ENCODE measurements around the gene FBXL3. TPM values are rescaled to one million over a fixed set of nuclear protein-coding genes. Genes with fewer than 3 reads are reported as not detected.

The FBXL3 gene
- total RNA-seq, 1 experiment from 2014 or later, result 39.1 TPM

GRCh38 chr13:77028202-77028601 is 1.2 kb upstream of the FBXL3 start:
- peak overlapping the region; percentile 92; the same call in 1 of the 2 replicates for H3K4me3 ChIP-seq (ENCODE audit: low read length)
- CTCF ChIA-PET, result no interaction called here
- H3F3A ChIP-seq (ENCODE audit: low read length, unreplicated experiment), result no peaks in the 10 kb centered on the region
- no peaks in the 10 kb centered on the region for H3K9me3 ChIP-seq (ENCODE audit: low read length)
- POLR2A ChIA-PET (ENCODE audit: unreplicated experiment), result no interaction called here
- ATAC-seq (no peak), DNase-seq (no peak)
- H4K20me1 ChIP-seq (ENCODE audit: low read length), result peaks cover 28% of the 10 kb centered on the region
- H3K9me2 ChIP-seq (replicated peaks; ENCODE audit: low read length), result no peaks in the 10 kb centered on the region
- no peak overlapping the region for H3K9ac ChIP-seq (ENCODE audit: low read length)
- H3K4me2 ChIP-seq (ENCODE audit: low read length), result peak overlapping the region; percentile 80
- intact Hi-C loops (cut with micrococcal nuclease), result no loop called here
- peaks cover 35% of the 10 kb centered on the region for H3K4me1 ChIP-seq (ENCODE audit: insufficient read depth, low read length)
- H3K79me2 ChIP-seq (ENCODE audit: low read length), result peaks cover 32% of the 10 kb centered on the region
- H3K27me3 ChIP-seq (ENCODE audit: low read length), result no peaks in the 10 kb centered on the region
- no TSS peak for BruUV-seq (replicated peaks)
- H3K27ac ChIP-seq (ENCODE audit: low read length), result no peak overlapping the region
- peak overlapping the region; percentile 78; the same call in 1 of the 2 replicates for H2AFZ ChIP-seq (ENCODE audit: low read length)
- TF ChIP-seq, protein P1, sequence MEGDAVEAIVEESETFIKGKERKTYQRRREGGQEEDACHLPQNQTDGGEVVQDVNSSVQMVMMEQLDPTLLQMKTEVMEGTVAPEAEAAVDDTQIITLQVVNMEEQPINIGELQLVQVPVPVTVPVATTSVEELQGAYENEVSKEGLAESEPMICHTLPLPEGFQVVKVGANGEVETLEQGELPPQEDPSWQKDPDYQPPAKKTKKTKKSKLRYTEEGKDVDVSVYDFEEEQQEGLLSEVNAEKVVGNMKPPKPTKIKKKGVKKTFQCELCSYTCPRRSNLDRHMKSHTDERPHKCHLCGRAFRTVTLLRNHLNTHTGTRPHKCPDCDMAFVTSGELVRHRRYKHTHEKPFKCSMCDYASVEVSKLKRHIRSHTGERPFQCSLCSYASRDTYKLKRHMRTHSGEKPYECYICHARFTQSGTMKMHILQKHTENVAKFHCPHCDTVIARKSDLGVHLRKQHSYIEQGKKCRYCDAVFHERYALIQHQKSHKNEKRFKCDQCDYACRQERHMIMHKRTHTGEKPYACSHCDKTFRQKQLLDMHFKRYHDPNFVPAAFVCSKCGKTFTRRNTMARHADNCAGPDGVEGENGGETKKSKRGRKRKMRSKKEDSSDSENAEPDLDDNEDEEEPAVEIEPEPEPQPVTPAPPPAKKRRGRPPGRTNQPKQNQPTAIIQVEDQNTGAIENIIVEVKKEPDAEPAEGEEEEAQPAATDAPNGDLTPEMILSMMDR (conservative IDR thresholded peaks at IDR 0.05; ENCODE audit: low read depth, low read length), result no peak
- TF ChIP-seq EZH2phosphoT487 (IDR thresholded peaks at IDR 0.05; ENCODE audit: borderline replicate concordance, low read length) (no peak), EZH2 (IDR thresholded peaks at IDR 0.05; ENCODE audit: low read length, unreplicated experiment) (no peak)
- 0 out of 2 replicates have a peak, but pooled peaks cover 2% of the 10 kb centered on the region for H3K36me3 ChIP-seq (ENCODE audit: low read depth, low read length)

DNA sequence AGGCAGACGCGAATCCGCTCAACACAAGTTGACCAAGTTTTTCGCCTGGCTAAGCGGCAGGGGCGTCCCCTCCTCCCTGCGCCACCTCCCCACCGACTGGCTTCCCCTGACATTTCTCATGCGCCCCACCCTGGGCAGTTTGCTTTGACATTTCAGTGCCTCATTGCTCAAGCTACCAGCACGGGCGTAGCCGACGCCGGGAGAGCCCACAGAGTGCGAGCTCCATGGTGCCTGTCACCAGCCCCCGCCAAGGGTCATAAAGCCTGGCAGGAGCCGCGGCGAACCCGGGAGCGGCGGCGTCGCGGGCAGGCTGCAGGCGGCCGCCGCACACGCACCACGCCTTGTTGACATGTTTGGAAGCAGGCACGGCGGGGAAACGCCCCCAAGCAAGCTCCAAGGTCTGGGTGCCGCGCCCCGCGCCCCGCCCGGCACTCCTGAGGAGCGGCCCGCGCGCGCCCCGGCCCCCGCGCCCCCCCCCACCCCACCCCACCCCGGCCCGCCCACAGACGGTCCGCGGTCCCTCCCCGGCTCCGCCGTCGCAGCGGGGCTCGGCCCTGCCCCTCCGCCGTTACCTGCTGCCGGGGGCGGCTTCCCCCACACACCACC is 601 bp downstream of the FBXL3 start:
- DNase-seq (peak; percentile 61), ATAC-seq (peak; percentile 74)
- ChIA-PET POLR2A (ENCODE audit: unreplicated experiment) (interaction anchor here (0.6 kb wide), 1 partner anchor 51 kb away, joined by 4 read pairs; no protein-coding TSS in a partner anchor), CTCF (interaction anchor here (0.6 kb wide), 1 partner anchor 24 kb away, joined by 3 read pairs; no protein-coding TSS in a partner anchor)
- no peaks in the 10 kb centered on the region for H3K9me2 ChIP-seq (replicated peaks; ENCODE audit: low read length)
- peaks cover 51% of the 10 kb centered on the region for H3K79me2 ChIP-seq (ENCODE audit: low read length)
- peak overlapping the region; percentile 96 for H3K4me3 ChIP-seq (ENCODE audit: low read length)
- H3K27me3 ChIP-seq (ENCODE audit: low read length), result no peaks in the 10 kb centered on the region
- intact Hi-C loops (cut with micrococcal nuclease), result no loop called here
- TF ChIP-seq, protein P1 (conservative IDR thresholded peaks at IDR 0.05; ENCODE audit: low read depth, low read length), result no peak
- TF ChIP-seq EZH2phosphoT487 (IDR thresholded peaks at IDR 0.05; ENCODE audit: borderline replicate concordance, low read length) (no peak), EZH2 (IDR thresholded peaks at IDR 0.05; ENCODE audit: low read length, unreplicated experiment) (no peak)
- 0 out of 2 replicates have a peak, but pooled peaks cover 2% of the 10 kb centered on the region for H3K36me3 ChIP-seq (ENCODE audit: low read depth, low read length)
- no peaks in the 10 kb centered on the region for H3F3A ChIP-seq (ENCODE audit: low read length, unreplicated experiment)
- no peaks in the 10 kb centered on the region for H3K9me3 ChIP-seq (ENCODE audit: low read length)
- BruUV-seq (replicated peaks), result no TSS peak
- H2AFZ ChIP-seq (ENCODE audit: low read length), result peak overlapping the region; percentile 93
- H3K4me1 ChIP-seq (ENCODE audit: insufficient read depth, low read length), result peaks cover 41% of the 10 kb centered on the region
- peak overlapping the region; percentile 75 for H3K27ac ChIP-seq (ENCODE audit: low read length)
- peak overlapping the region; percentile 91 for H3K9ac ChIP-seq (ENCODE audit: low read length)
- peaks cover 39% of the 10 kb centered on the region for H4K20me1 ChIP-seq (ENCODE audit: low read length)
- peak overlapping the region; percentile 90 for H3K4me2 ChIP-seq (ENCODE audit: low read length)

DNA sequence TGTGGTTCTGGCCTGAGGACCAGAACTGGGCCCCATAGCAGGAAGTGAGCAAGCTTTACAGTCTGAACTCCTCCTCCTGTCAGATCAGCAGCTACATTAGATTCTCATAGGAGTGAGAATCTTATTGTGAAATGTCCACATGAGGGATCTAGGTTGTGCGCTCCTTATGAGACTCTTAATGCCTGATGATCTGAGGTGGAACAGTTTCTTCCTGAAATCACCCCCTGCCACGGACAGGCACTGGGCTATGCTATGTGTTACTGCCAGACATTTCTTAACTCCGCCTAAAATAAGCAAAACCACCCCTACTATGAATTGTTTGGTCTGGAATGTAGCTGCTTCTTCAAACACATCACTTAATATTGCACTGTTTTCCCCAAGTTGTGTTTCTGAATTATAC is 4.6 kb downstream of the FBXL3 start:
- Histone ChIP-seq H3K9ac (ENCODE audit: low read length) (no peak overlapping the region), H3K4me2 (ENCODE audit: low read length) (no peak overlapping the region), H3K36me3 (ENCODE audit: low read depth, low read length) (peaks cover 15% of the 10 kb centered on the region), H3K27ac (ENCODE audit: low read length) (no peak overlapping the region), H3K9me3 (ENCODE audit: low read length) (no peaks in the 10 kb centered on the region), H3F3A (ENCODE audit: low read length, unreplicated experiment) (no peaks in the 10 kb centered on the region), H3K27me3 (ENCODE audit: low read length) (no peaks in the 10 kb centered on the region), H4K20me1 (ENCODE audit: low read length) (peaks cover 57% of the 10 kb centered on the region), H3K9me2 (replicated peaks; ENCODE audit: low read length) (no peaks in the 10 kb centered on the region), H3K4me3 (ENCODE audit: low read length) (no peak overlapping the region), H3K79me2 (ENCODE audit: low read length) (peaks cover 82% of the 10 kb centered on the region), H3K4me1 (ENCODE audit: insufficient read depth, low read length) (peaks cover 17% of the 10 kb centered on the region), H2AFZ (ENCODE audit: low read length) (no peak overlapping the region)
- CTCF ChIA-PET, result interaction anchor here (0.6 kb wide), 1 partner anchor 300 kb away, joined by 3 read pairs; no protein-coding TSS in a partner anchor
- ATAC-seq (no peak), DNase-seq (no peak)
- no TSS peak for BruUV-seq (replicated peaks)
- TF ChIP-seq EZH2phosphoT487 (IDR thresholded peaks at IDR 0.05; ENCODE audit: borderline replicate concordance, low read length) (no peak), EZH2 (IDR thresholded peaks at IDR 0.05; ENCODE audit: low read length, unreplicated experiment) (no peak)
- TF ChIP-seq, protein P1 (conservative IDR thresholded peaks at IDR 0.05; ENCODE audit: low read depth, low read length), result no peak
- POLR2A ChIA-PET (ENCODE audit: unreplicated experiment), result no interaction called here
- intact Hi-C loops (cut with micrococcal nuclease), result no loop called here
